Liver (tissue), 9 donors: Measurements from ENCODE around the gene HOXB8. TPM values are rescaled to one million over a fixed set of nuclear protein-coding genes. Genes with fewer than 3 reads are reported as not detected.

Experiments used
- DNase-seq: peaks from one replicate; pipeline ENCODE4 v3.0.0-alpha.2; 2017; ENCODE audit warnings: low spot score
- H3K27ac ChIP-seq, 2 donors: one replicate each; pipeline ENCODE4 v1.7.0; 2013; ENCODE audit warnings: inconsistent platforms in 2 of 2, low read length in 2 of 2, control low read depth in 1 of 2, low read depth in 1 of 2, mild to moderate bottlenecking in 1 of 2
- H3K27me3 ChIP-seq, 4 donors: one replicate each; pipeline versions ENCODE4 v1.6.1 to v1.7.0; 2013; ENCODE audit warnings: low read length in 3 of 4, inconsistent platforms in 1 of 4, mild to moderate bottlenecking in 1 of 4, moderate library complexity in 1 of 4; ENCODE audit not compliant: control insufficient read depth in 4 of 4, insufficient read depth in 4 of 4
- H3K36me3 ChIP-seq, 4 donors: one replicate each; pipeline versions ENCODE4 v1.6.1 to v1.7.0; 2013; ENCODE audit warnings: low read length in 3 of 4, mild to moderate bottlenecking in 3 of 4, low read depth in 1 of 4, moderate library complexity in 1 of 4; ENCODE audit not compliant: control insufficient read depth in 4 of 4, insufficient read depth in 3 of 4
- H3K4me1 ChIP-seq, 4 donors: one replicate each; pipeline versions ENCODE4 v1.6.1 to v1.7.0; 2013; ENCODE audit warnings: low read length in 3 of 4, mild to moderate bottlenecking in 3 of 4, moderate library complexity in 1 of 4; ENCODE audit not compliant: control insufficient read depth in 4 of 4, insufficient read depth in 4 of 4
- H3K4me3 ChIP-seq, 3 donors: one replicate each; pipeline versions ENCODE4 v1.6.1 to v1.7.0; 2013; ENCODE audit warnings: low read length in 3 of 3, control low read depth in 1 of 3, low read depth in 1 of 3, mild to moderate bottlenecking in 1 of 3
- H3K9ac ChIP-seq, 2 donors: one replicate each; pipeline ENCODE4 v1.7.0; 2013; ENCODE audit warnings: low read length in 2 of 2, mild to moderate bottlenecking in 2 of 2, moderate library complexity in 2 of 2, control low read depth in 1 of 2, low read depth in 1 of 2
- H3K9me3 ChIP-seq, 4 donors: one replicate each; pipeline versions ENCODE4 v1.6.1 to v1.7.0; 2013; ENCODE audit warnings: low read length in 3 of 4; ENCODE audit not compliant: control insufficient read depth in 4 of 4
- EGR1 ChIP-seq, 2 donors: IDR thresholded peaks; 2 replicates each; pipeline ENCODE4 v1.6.1; 2016 to 2018; ENCODE audit warnings: antibody characterized with exemption in 2 of 2, low read depth in 2 of 2
- FOXA1 ChIP-seq: IDR thresholded peaks from 2 replicates; pipeline ENCODE4 v1.6.1; 2016; ENCODE audit warnings: antibody characterized with exemption
- FOXA2 ChIP-seq: IDR thresholded peaks from 2 replicates; pipeline ENCODE4 v1.6.1; 2016; ENCODE audit warnings: antibody characterized with exemption
- GABPA ChIP-seq, 2 donors: IDR thresholded peaks in 1 of 2; conservative IDR thresholded peaks in 1 of 2; 2 replicates each; pipeline ENCODE4 v1.6.1; 2016; ENCODE audit warnings: antibody characterized with exemption in 2 of 2, mild to moderate bottlenecking in 1 of 2, moderate library complexity in 1 of 2
- JUND ChIP-seq, 2 donors: IDR thresholded peaks; 2 replicates each; pipeline ENCODE4 v1.6.1; 2016; ENCODE audit warnings: antibody characterized with exemption in 2 of 2
- NR2F2 ChIP-seq: IDR thresholded peaks from 2 replicates; pipeline ENCODE4 v1.6.1; 2016; ENCODE audit warnings: antibody characterized with exemption
- RAD21 ChIP-seq, 2 donors: IDR thresholded peaks; 2 replicates each; pipeline ENCODE4 v1.6.1; 2016; ENCODE audit warnings: antibody characterized with exemption in 2 of 2, mild to moderate bottlenecking in 2 of 2
- SP1 ChIP-seq: IDR thresholded peaks from 2 replicates; pipeline ENCODE4 v1.6.1; 2018; ENCODE audit warnings: antibody characterized with exemption, mild to moderate bottlenecking
- YY1 ChIP-seq: IDR thresholded peaks from 2 replicates; pipeline ENCODE4 v1.6.1; 2016; ENCODE audit warnings: antibody characterized with exemption, mild to moderate bottlenecking
- WGBS: extraction: QIAGEN DNeasy Blood & Tissue Kit; methylation state at CpG from one replicate; pipeline ENCODE4 v1.1.7; 2013; 5-methylcytosine and 5-hydroxymethylcytosine counted together
- polyA plus RNA-seq, 2 donors: library from polyadenylated mRNA; stranded (reverse) in 1 of 2; unstranded in 1 of 2; fragments of 200-250 nt in 1 of 2; fragments of >200 nt in 1 of 2; fragmentation: Nextera tagmentation in 1 of 2; extraction: Ambion mirVana in 1 of 2; gene quantifications; one replicate each; pipeline versions ENCODE4 v1.2.1 to v1.2.3, GENCODE V29; 2013 to 2015
- total RNA-seq, 2 donors: library from RNA; depleted of rRNA; stranded (reverse); fragments of >200 nt; gene quantifications; one replicate each; pipeline ENCODE4 v1.2.3, GENCODE V29; 2014
- TF ChIP-seq, protein P1 (sequence below): IDR thresholded peaks from 2 replicates; pipeline ENCODE4 v1.6.1; 2016; ENCODE audit warnings: antibody characterized with exemption
- TF ChIP-seq, protein P2 (sequence below): IDR thresholded peaks from 2 replicates; pipeline ENCODE4 v1.6.1; 2016; ENCODE audit warnings: antibody characterized with exemption
- TF ChIP-seq, protein P3 (sequence below): IDR thresholded peaks from 2 replicates; pipeline ENCODE4 v1.6.1; 2016; ENCODE audit warnings: antibody characterized with exemption
- TF ChIP-seq, protein P4 (sequence below): IDR thresholded peaks from 2 replicates; pipeline ENCODE4 v1.6.1; 2016; ENCODE audit warnings: antibody characterized with exemption, mild to moderate bottlenecking
- TF ChIP-seq, protein P5 (sequence below): fragments of 150-350 bp; IDR thresholded peaks from 2 replicates; pipeline ENCODE4 v1.5.1; 2017; ENCODE audit warnings: improper control_type of control experiment, low read depth, low read length; ENCODE audit not compliant: missing input control
- donor health status: healthy.
- donor health status: healthy.
- donor health status: healthy.
- donor health status: healthy.
- donor health status: healthy.

The HOXB8 gene
- total and polyA plus RNA-seq, 4 donors: not detected

DNA sequence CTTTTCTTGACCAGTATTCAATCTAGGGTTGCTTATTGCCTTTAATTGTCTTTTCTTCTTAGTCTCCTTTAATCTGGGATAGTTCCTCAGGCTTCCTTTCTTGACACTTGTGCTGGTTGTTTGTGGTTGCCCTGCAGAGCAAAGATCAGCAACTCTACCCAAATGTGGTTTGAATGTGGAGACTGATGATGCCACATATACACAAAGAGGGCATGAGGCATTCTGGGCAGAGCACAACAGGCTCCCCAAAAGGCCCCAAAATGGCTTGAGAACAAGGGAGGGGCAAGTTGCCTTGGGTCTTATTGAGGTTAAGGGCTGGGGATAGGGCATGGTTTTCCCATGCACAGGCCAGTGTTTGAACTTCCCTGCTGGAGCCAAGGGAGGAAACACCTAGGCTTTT lies 40.8 kb upstream of the HOXB8 start:
- TF ChIP-seq FOXA1 (no peak), JUND (IDR thresholded peaks at IDR 0.05) (no peak), YY1 (no peak), EGR1 (IDR thresholded peaks at IDR 0.05; ENCODE audit: low read depth in 2 of 2) (no peak), FOXA2 (no peak), GABPA (IDR thresholded peaks at IDR 0.05 in 1 of 2, conservative IDR thresholded peaks at IDR 0.05 in 1 of 2) (no peak), RAD21 (IDR thresholded peaks at IDR 0.05) (no peak)
- TF ChIP-seq, protein P1, sequence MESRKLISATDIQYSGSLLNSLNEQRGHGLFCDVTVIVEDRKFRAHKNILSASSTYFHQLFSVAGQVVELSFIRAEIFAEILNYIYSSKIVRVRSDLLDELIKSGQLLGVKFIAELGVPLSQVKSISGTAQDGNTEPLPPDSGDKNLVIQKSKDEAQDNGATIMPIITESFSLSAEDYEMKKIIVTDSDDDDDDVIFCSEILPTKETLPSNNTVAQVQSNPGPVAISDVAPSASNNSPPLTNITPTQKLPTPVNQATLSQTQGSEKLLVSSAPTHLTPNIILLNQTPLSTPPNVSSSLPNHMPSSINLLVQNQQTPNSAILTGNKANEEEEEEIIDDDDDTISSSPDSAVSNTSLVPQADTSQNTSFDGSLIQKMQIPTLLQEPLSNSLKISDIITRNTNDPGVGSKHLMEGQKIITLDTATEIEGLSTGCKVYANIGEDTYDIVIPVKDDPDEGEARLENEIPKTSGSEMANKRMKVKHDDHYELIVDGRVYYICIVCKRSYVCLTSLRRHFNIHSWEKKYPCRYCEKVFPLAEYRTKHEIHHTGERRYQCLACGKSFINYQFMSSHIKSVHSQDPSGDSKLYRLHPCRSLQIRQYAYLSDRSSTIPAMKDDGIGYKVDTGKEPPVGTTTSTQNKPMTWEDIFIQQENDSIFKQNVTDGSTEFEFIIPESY: no peak
- TF ChIP-seq, protein P2, sequence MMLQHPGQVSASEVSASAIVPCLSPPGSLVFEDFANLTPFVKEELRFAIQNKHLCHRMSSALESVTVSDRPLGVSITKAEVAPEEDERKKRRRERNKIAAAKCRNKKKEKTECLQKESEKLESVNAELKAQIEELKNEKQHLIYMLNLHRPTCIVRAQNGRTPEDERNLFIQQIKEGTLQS: no peak
- TF ChIP-seq, protein P3, sequence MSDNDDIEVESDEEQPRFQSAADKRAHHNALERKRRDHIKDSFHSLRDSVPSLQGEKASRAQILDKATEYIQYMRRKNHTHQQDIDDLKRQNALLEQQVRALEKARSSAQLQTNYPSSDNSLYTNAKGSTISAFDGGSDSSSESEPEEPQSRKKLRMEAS: no peak
- TF ChIP-seq, protein P4, sequence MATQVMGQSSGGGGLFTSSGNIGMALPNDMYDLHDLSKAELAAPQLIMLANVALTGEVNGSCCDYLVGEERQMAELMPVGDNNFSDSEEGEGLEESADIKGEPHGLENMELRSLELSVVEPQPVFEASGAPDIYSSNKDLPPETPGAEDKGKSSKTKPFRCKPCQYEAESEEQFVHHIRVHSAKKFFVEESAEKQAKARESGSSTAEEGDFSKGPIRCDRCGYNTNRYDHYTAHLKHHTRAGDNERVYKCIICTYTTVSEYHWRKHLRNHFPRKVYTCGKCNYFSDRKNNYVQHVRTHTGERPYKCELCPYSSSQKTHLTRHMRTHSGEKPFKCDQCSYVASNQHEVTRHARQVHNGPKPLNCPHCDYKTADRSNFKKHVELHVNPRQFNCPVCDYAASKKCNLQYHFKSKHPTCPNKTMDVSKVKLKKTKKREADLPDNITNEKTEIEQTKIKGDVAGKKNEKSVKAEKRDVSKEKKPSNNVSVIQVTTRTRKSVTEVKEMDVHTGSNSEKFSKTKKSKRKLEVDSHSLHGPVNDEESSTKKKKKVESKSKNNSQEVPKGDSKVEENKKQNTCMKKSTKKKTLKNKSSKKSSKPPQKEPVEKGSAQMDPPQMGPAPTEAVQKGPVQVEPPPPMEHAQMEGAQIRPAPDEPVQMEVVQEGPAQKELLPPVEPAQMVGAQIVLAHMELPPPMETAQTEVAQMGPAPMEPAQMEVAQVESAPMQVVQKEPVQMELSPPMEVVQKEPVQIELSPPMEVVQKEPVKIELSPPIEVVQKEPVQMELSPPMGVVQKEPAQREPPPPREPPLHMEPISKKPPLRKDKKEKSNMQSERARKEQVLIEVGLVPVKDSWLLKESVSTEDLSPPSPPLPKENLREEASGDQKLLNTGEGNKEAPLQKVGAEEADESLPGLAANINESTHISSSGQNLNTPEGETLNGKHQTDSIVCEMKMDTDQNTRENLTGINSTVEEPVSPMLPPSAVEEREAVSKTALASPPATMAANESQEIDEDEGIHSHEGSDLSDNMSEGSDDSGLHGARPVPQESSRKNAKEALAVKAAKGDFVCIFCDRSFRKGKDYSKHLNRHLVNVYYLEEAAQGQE: no peak
- TF ChIP-seq, protein P5, sequence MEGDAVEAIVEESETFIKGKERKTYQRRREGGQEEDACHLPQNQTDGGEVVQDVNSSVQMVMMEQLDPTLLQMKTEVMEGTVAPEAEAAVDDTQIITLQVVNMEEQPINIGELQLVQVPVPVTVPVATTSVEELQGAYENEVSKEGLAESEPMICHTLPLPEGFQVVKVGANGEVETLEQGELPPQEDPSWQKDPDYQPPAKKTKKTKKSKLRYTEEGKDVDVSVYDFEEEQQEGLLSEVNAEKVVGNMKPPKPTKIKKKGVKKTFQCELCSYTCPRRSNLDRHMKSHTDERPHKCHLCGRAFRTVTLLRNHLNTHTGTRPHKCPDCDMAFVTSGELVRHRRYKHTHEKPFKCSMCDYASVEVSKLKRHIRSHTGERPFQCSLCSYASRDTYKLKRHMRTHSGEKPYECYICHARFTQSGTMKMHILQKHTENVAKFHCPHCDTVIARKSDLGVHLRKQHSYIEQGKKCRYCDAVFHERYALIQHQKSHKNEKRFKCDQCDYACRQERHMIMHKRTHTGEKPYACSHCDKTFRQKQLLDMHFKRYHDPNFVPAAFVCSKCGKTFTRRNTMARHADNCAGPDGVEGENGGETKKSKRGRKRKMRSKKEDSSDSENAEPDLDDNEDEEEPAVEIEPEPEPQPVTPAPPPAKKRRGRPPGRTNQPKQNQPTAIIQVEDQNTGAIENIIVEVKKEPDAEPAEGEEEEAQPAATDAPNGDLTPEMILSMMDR: no peak
- H3K9me3 ChIP-seq: no peaks in the 10 kb centered on the region
- H3K4me3 ChIP-seq: no peak overlapping the region
- H3K4me1 ChIP-seq: no peaks in the 10 kb centered on the region
- H3K9ac ChIP-seq: no peak overlapping the region
- no peak overlapping the region for H3K27ac ChIP-seq
- H3K27me3 ChIP-seq: peaks cover 0 to 3% (median 0%) of the 10 kb centered on the region in 4 donors
- DNase-seq: no peak
- no peaks in the 10 kb centered on the region for H3K36me3 ChIP-seq

DNA sequence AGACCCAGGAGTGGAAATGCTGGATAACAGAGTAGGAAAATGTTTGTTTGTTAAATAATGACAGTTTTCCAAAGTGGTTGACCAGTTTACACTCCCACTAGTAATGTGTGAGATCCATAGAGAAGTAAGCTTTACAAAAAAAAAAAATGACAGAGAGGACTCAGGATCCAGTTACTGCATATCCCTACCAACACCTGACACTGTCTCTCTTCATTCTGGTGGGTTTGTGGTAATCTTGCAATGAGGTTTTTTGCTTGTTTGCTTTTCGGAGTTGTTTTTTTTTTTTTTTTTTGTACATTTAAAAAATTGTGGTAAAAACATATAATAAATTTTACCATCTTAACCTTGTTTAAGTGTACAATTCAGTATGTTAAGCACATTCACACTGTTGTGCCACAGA lies 34.6 kb upstream of the HOXB8 start:
- peaks cover 0 to 6% (median 2%) of the 10 kb centered on the region in 4 donors for H3K4me1 ChIP-seq
- DNase-seq: no peak
- H3K27ac ChIP-seq: no peak overlapping the region
- H3K4me3 ChIP-seq: no peak overlapping the region
- H3K9me3 ChIP-seq: no peaks in the 10 kb centered on the region
- 73% methylated on average over 1 of the region's 1 CpG for WGBS
- peaks cover 5 to 20% (median 12%) of the 10 kb centered on the region in 4 donors for H3K27me3 ChIP-seq
- no peaks in the 10 kb centered on the region for H3K36me3 ChIP-seq
- TF ChIP-seq NR2F2 (no peak), SP1 (no peak)
- TF ChIP-seq, protein P1: no peak
- no peak overlapping the region for H3K9ac ChIP-seq
